Loucy (cell line): ENCODE measurements around the gene LPO.

Source experiments
- CTCF ChIP-seq: fragments of 200-600 bp; sonication (generic); conservative IDR thresholded peaks from 2 replicates; pipeline ENCODE4 v1.5.1; 2014; ENCODE audit warnings: mild to moderate bottlenecking, antibody characterized with exemption, low read length
- EZH2phosphoT487 ChIP-seq: fragments of 200-600 bp; IDR thresholded peaks from 2 replicates; pipeline ENCODE4 v1.6.1; 2018; ENCODE audit warnings: antibody characterized with exemption, mild to moderate bottlenecking, moderate library complexity, borderline replicate concordance

DNA sequence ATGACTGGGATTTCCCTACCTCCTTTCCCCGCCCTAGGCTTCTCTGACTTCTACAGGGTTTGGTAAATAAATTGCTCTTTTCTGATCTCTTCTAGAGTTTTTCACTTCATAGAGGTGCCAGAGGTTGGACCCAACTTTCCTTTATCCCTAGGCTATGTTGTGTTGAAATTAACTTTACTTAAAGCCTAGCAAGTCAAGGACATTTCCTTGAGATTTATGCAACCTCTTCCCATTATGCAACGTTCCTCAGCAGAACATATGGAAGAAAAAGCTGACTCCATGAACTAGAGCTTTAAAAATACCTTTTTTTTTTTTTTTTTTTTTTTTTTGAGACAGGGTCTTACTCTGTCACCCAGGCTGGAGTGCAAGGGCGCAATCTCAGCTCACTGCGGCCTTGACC, 26.9 kb downstream of the LPO start:
- TF ChIP-seq CTCF (no peak), EZH2phosphoT487 (no peak)
